ENCODE data around the gene EIF3F.

DNA sequence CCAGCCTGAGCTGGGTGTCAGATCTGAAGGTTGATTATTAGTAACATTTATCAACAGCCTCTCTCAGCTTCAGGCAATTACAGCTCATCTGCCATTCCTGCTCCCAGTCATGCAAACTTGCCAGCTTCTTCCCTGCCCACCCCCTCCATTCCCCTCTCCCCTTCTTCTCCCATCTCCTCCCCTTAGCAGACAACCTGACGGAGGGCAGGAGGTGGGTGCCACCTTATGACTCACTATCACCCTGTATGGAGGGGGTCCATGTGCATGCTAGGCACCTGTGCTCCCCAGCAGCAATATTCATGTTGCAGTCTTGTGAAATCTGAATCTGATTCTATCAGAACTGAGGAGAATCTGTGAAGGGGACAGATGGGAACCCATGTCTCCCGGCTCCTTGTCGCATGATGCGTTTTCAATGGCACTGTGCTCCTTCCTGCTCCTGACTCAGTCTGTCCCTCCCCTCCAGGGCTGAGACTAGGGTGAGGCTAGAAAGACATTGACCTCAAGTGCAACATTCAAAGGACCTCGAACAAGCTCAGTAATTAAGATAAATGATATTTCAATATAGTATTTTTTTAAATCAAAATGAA lies 47.6 kb downstream of the EIF3F start:
- TF ChIP-seq, protein P1, sequence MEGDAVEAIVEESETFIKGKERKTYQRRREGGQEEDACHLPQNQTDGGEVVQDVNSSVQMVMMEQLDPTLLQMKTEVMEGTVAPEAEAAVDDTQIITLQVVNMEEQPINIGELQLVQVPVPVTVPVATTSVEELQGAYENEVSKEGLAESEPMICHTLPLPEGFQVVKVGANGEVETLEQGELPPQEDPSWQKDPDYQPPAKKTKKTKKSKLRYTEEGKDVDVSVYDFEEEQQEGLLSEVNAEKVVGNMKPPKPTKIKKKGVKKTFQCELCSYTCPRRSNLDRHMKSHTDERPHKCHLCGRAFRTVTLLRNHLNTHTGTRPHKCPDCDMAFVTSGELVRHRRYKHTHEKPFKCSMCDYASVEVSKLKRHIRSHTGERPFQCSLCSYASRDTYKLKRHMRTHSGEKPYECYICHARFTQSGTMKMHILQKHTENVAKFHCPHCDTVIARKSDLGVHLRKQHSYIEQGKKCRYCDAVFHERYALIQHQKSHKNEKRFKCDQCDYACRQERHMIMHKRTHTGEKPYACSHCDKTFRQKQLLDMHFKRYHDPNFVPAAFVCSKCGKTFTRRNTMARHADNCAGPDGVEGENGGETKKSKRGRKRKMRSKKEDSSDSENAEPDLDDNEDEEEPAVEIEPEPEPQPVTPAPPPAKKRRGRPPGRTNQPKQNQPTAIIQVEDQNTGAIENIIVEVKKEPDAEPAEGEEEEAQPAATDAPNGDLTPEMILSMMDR (IDR thresholded peaks at IDR 0.05), result no peak
- TF ChIP-seq POLR2A (IDR thresholded peaks at IDR 0.05), result no peak

Data from Peyer's patch (tissue), 4 donors.